ENCODE data around the gene PRDX5. TPM values are rescaled to one million over a fixed set of nuclear protein-coding genes. Genes with fewer than 3 reads are reported as not detected.

Gene PRDX5
- total RNA-seq, result 100 to 1,000 TPM; 146 to 493 (median 309) TPM

GRCh38 chr11:64317961-64318765 lies at the start of gene PRDX5:
PRDX5 (plus strand) TSS chr11:64318121; CDS start chr11:64318216, 95 bp downstream.
- H3K36me3 ChIP-seq, result peaks cover 7 to 41% (median 33%) of the 10 kb centered on the region in 4 donors
- peaks cover 23 to 57% (median 41%) of the 10 kb centered on the region in 4 donors for H3K4me1 ChIP-seq
- H3K27me3 ChIP-seq, result no peaks in the 10 kb centered on the region
- peak in 1 of 4 donors; percentile 4 for TF ChIP-seq EP300 (IDR thresholded peaks at IDR 0.05)
- peak in 5 of 6 experiments; percentile 51 to 90 (median 58) for TF ChIP-seq CTCF (IDR thresholded peaks at IDR 0.05)
- peak in 3 of 4 donors; percentile 73 to 94 (median 89) for TF ChIP-seq POLR2A (IDR thresholded peaks at IDR 0.05)
- TF ChIP-seq POLR2AphosphoS5 (IDR thresholded peaks at IDR 0.05), result peak; percentile 66 to 90
- ATAC-seq (ENCODE audit: low FRiP score in 2 of 2) (peak; percentile 95 to 96), DNase-seq (peak; percentile 98)
- H3K9me3 ChIP-seq, result no peaks in the 10 kb centered on the region
- peak within 1 kb of the TSS; percentile 90 to 98 (median 94) for H3K27ac ChIP-seq
- peak within 1 kb of the TSS; percentile 66 to 91 (median 74) for H3K4me3 ChIP-seq
- WGBS, 2 donors, result 0 to 1% methylated on average over 23 to 56 of the region's 61 CpGs

GRCh38 chr11:64268893-64269539 lies 48.9 kb upstream of the PRDX5 start:
- ATAC-seq (ENCODE audit: low FRiP score in 2 of 2), result peak; percentile 0 to 42
- peaks cover 29 to 39% (median 34%) of the 10 kb centered on the region in 4 donors for H3K4me1 ChIP-seq
- peaks cover 0 to 32% (median 25%) of the 10 kb centered on the region in 4 donors for H3K36me3 ChIP-seq
- peak overlapping the region; percentile 75 to 92 (median 80) for H3K4me3 ChIP-seq
- DNase-seq, result peak in 1 of 2 donors; percentile 70
- no peak for TF ChIP-seq EP300 (IDR thresholded peaks at IDR 0.05)
- peak in 1 of 2 donors; percentile 26 for TF ChIP-seq POLR2AphosphoS5 (IDR thresholded peaks at IDR 0.05)
- no peaks in the 10 kb centered on the region for H3K9me3 ChIP-seq
- 2 to 3% methylated on average over 20 to 27 of the region's 34 CpGs for WGBS, 2 donors
- H3K27me3 ChIP-seq, result no peaks in the 10 kb centered on the region
- peak overlapping the region; percentile 96 to 98 (median 96) for H3K27ac ChIP-seq

- Histone ChIP-seq H3K27me3 (no peaks in the 10 kb centered on the region), H3K4me3 (peak overlapping the region; percentile 75 to 92 (median 80)), H3K36me3 (peaks cover 0 to 25% (median 22%) of the 10 kb centered on the region in 4 donors), H3K27ac (peak overlapping the region; percentile 96 to 98 (median 96)), H3K4me1 (peaks cover 29 to 41% (median 34%) of the 10 kb centered on the region in 4 donors), H3K9me3 (no peaks in the 10 kb centered on the region)
- WGBS, 2 donors, result 0% methylated on average over 8 to 36 of the region's 58 CpGs
- peak; percentile 93 to 96 for ATAC-seq (ENCODE audit: low FRiP score in 2 of 2)
- TF ChIP-seq CTCF (IDR thresholded peaks at IDR 0.05) (peak in 5 of 6 experiments; percentile 13 to 32 (median 26)), EP300 (IDR thresholded peaks at IDR 0.05) (peak in 2 of 4 donors; percentile 63 to 69), POLR2A (IDR thresholded peaks at IDR 0.05) (peak in 3 of 4 donors; percentile 42 to 74 (median 64)), POLR2AphosphoS5 (IDR thresholded peaks at IDR 0.05) (peak; percentile 96 to 98)
- DNase-seq, result peak; percentile 98 to 99
Measured at GRCh38 chr11:64269540-64270220, 48.2 kb upstream of the PRDX5 start.

GRCh38 chr11:64275031-64275800 lies 42.7 kb upstream of the PRDX5 start:
- peaks cover 7 to 29% (median 13%) of the 10 kb centered on the region in 4 donors for H3K4me1 ChIP-seq
- no peak for TF ChIP-seq POLR2A (IDR thresholded peaks at IDR 0.05)
- no peak for TF ChIP-seq CTCF (IDR thresholded peaks at IDR 0.05)
- no peak for TF ChIP-seq POLR2AphosphoS5 (IDR thresholded peaks at IDR 0.05)
- no peak for TF ChIP-seq EP300 (IDR thresholded peaks at IDR 0.05)
- H3K27me3 ChIP-seq, result no peaks in the 10 kb centered on the region
- ATAC-seq (ENCODE audit: low FRiP score in 2 of 2) (no peak), DNase-seq (no peak)
- WGBS, 2 donors, result 88 to 92% methylated on average over 11 to 15 of the region's 15 CpGs
- H3K36me3 ChIP-seq, result peaks cover 0 to 32% (median 17%) of the 10 kb centered on the region in 4 donors
- no peak overlapping the region for H3K4me3 ChIP-seq
- peak overlapping the region in 1 of 4 donors; percentile 30 for H3K27ac ChIP-seq
- no peaks in the 10 kb centered on the region for H3K9me3 ChIP-seq

All from upper lobe of left lung (tissue), 6 donors.